ENCODE data around the gene MDGA2.

The MDGA2 gene

DNA sequence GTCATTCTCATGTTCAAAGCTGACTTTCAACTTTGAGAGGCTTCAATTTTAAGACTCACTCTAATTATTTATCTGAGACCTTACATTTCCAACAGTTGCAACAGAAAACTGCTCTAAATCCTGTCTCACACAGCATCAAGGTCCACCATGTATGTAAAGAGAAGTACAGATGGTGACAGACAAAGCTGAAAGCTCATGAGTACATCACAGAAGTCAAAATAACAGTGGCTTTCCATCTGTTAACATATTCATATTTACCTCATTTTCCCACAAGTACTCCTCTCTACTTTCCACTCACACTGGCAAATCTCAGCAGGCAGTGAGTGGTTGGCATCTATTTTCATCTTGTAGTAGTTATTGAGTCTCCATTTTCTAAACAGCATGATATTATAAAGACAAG lies 192.0 kb downstream of the MDGA2 start:
- no peak for DNase-seq

DNA sequence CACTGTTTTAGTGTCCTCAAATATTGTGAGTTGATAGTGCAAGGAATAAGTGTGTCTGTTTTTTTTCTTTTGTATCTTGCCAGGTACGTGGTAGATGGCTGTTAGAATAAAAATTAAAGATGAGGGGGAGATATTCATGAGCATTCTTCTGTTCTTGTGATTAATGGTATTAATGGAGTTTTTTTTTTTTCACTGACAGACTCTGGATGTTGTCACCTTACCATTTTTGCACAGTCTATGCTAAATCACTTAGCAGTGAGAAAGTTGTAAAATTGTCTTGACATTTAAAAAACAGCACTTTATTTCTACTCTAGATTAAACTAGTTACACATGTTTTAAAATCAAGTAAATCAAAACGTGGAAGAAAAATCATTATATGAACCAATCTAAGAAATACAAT lies 204.3 kb downstream of the MDGA2 start:
- no peak for DNase-seq

DNA sequence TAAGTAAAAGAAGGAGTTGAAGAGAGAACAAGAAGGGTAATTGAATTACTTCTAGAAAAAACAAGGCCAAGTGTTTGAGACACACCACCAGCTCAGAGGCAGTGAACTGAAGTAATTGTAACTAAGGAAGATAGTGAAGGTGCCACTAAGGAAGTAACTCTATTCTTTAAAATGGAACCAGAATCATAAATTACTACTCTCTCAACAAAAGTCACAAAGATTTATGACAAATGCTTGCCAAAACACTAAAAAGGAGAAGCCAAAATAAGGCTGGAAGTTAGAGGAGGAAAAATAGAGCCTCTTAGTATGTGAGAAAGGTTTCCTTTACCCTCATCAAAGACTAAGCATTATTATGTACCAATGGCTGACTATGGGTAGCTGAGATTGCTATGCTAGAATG lies 208.5 kb downstream of the MDGA2 start:
- DNase-seq, result no peak

DNA sequence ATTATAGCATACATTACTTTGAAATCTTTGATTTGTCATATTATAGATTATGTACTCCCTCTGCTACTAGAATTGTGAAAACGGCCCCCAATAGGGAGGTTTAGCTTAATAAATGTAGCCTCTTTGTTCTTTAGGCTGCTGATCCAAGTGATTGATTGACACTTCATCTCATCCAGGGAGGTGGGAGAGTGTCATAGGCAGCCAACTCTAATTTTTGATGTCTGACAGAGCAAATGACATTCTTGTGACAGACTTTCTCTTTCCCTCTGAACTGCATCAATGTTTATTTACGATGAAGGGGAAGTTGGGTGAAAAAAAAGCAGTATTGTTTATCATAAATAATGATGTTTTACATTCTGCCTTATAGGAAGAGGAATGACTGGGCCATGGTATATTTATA lies 221.4 kb downstream of the MDGA2 start:
- no peak for DNase-seq

DNA sequence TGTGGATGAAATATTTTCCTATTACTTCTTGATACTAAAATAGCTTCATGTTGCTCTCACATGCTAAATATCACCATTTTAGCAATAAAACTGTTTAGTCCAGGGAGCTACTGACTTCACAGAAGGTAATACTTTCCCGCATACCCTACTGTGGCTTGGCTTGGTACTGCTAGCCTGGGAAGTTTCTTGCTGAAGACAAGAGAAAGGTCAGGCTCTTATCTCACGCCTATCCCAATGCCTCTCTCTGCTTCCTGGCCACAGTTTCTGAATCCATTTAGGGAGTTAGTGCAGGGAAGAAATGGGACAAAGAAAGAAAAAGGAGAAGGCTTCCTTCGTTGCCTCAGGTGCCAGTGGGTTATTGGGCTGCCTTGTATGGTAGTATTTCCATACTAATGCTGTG lies 228.3 kb downstream of the MDGA2 start:
- DNase-seq, result no peak

DNA sequence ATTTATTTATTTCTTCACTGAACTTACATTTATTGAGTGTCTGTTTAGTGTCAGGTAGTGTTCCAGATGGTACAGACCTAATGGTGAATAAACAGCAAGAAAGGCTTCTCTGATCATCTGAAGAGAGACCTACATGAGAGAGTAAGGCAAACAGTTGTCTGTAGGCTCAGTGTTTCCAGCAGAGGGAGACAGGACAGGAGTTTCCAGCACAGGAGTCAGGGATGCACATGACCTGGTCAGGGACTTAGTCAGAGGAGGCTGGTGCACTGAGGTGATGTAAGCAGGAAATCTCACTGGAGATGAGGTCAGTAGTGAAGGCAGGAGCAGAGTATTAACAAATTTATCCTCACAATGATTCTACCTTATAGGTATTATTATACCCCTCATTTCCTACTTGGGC lies 233.2 kb downstream of the MDGA2 start:
- no peak for DNase-seq

DNA sequence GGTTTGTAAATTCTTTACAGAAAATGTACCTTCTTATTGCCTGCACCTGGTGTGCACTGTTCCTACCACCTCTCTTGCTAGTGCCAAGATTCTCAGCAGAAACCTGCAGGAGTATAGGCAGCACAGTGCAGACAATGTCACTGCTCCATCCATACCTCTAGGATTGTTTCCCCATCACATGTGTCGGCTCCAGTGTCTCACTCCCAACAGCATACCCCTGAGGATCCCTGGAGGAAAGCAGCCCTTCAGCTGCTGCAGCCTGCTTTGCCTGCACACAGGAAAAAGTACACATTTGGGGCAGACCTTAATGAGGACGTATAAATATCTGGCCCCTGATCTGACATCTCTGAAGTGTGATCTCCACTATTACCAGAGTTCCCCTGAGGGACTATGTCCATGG lies 235.5 kb downstream of the MDGA2 start:
- no peak for DNase-seq

DNA sequence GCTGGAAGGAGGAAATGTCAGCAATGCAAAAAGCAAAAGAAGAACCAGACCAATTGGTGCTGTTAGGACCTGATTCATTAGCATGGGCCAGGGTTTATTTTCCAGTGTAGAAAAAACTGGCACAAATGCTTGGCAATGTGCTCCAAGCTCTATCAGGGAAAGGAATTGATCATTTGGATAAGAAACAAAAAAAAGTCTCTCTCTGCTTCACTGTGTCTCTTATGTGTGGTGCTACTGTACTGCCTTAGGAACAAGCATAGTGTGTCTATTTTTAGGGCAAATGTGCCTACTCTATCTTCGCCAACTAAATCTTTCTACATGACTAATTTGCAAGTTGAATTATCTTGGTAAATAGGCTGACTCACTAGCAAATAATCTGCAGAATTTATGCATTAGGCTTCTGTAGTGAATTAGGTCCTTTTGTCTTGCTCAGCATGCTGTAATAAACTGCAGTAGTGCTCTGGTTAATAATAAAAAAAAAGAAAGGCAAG lies 236.7 kb downstream of the MDGA2 start:
- DNase-seq, result no peak

DNA sequence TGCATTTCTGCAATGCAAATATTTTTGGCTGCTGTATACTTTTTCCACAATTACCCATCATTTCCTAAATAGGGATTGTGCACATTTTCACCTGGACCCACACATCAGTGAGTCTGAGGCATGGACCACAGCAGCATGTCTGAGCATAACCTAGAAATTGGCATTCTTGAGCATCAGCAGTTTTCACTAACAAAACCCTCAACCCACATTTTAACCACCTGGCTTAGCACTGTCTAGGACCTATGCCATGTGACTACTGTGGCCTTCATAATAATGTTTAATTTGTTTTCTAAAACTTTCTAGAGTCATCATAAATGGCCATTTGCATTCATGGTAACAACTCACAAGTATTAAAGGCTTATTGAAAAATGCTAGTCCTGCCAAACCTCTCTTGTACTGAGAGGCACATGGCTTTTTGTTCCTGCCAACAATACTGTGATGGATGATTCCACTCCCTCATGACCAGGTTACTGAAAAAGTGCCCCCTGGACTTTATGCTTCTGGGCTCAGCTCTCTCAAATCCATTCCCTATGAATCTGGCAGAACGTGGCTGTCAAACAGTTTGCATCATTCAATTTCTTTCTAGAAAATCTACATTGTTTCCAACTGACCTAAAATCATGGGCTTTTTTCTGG lies 240.0 kb downstream of the MDGA2 start:
- no peak for DNase-seq

DNA sequence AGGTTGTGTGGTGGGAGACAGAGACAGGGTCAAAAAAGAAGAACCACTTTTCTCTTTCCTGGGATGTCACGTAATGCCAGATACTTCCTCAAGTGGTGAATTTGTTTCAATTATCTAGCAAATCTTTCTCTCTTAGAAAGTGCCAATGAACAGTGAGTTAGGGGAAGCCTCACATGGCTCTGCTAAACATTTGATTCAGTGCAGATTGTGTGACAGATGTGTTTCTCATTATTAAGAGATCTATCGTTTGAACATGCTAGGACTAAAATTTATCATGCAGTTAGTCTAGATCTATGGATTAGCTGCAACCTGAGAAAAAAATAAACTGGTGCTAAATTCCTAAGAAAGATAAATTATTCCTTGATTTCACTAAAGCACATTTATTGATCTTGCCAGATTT lies 247.8 kb downstream of the MDGA2 start:
- DNase-seq, result no peak

DNA sequence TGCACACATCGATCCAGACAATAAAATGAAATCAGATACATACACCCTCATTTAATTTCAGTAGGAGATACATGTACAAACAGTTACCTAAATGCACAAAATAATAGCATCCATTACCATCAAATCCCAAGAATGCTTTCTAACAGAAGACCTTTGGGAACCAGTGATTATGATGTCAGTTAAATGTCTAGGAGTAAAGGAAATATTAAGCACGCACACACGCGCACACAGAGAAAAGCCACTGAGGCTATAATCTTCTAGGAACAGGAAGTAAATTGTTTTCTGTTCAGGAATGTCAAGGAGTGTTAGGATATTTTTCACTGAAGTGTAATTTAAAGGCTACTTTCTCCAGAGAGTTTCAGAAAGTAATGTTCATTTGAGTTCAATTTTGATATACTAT lies 250.1 kb downstream of the MDGA2 start:
- no peak for DNase-seq

DNA sequence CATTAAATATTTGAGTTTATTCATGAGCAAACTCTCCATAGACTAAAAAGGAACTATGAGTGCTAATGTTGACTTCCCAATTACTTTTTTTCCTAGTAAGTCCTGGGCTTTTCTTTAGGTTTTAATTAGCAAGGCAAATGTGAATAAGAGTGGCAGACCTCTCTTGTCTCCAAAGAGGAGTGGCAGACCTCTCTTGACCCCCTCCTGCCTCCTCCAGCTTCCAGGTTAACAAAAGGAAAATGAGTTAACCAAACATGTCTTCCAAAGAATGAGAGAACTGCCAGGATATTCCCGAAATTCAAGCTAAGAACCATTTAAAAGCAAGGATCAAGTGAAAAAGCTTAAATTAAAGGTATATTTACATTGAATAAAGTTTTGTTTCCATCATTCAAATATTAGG lies 253.2 kb downstream of the MDGA2 start:
- no peak for DNase-seq

DNA sequence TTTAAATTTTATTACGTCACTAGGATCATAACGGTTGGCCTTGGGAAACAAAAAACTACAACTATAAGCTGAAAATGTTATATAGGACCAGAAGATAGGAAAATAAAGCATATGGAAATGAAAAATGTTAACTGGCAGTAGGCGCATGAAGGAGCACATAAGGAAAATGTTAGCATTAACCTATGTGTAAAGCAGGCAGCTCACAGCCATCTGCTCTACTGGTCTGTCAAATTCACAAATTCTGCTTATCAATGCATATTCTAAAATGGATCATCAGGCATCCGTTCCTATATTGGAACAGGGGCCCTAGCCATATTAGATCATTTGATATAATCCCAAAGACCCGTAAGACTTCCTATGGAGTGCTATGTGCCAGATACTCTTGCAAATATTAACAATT lies 263.9 kb downstream of the MDGA2 start:
- no peak for DNase-seq

DNA sequence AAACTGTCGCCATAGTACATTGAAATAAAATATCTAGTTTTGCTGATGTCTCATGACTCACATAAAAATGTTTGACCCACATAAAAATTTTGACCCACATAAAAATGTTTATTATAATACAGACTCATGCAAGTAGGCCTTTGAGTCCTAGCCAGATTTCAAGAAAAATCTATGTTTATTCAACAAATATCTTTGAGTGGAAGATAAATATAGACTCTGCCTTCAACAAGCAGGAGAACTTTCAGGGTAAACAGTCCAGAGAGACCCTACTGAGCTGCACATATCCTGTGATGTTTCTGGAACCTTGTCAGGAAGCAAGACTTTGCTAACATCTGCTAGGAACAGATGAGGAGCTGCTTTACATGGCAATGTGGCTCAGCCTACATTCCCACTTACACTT lies 283.1 kb downstream of the MDGA2 start:
- DNase-seq, result no peak

DNA sequence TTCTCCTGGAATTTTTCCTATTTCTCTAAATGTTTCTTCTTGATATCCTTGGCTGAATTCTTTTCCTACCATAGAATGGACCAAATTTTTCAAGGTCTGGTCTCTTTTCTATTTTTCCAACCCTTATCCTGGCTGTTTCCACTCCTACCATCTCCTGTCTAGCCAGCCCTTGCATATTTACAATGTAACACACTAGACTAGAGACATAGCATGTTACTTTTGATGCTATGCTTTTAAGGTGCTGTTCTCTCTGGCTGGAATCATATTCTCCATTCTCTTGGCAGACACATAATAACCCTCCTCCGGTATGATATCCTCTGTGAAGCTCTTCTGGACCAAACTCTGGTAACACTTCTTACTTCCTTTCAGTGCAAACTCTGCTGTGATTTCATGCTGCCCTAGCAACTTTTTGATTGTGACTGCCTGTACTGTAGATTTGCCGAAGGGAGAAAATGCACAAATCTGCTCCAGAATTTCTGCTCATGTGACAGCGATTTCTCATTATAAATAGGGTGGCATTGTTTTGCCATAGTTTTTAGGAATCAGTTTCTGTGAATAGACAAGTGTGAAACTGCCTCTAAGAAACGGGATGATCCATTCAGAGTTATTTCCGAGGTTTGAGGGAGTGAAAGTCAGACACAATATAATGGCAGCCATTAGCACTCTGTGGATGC lies 284.4 kb downstream of the MDGA2 start:
- no peak for DNase-seq

DNA sequence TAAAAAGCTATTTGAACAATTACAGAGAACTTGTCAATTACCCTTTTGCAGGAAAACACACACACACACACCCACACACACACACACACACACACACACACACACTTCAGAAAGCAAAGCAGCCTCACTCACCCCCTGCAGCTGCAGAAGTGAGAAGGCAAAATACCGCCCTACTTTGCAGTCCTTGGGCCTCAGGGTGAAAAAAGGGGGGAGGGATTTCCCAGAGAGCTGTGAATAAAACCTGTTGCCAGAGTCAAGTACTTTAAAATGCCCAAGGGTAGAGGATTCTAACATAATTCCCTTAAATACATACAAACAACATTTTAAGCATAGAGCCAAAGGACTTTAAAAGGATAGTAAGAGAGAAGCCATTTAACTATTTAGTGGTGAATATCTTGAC lies 285.9 kb downstream of the MDGA2 start:
- no peak for DNase-seq

DNA sequence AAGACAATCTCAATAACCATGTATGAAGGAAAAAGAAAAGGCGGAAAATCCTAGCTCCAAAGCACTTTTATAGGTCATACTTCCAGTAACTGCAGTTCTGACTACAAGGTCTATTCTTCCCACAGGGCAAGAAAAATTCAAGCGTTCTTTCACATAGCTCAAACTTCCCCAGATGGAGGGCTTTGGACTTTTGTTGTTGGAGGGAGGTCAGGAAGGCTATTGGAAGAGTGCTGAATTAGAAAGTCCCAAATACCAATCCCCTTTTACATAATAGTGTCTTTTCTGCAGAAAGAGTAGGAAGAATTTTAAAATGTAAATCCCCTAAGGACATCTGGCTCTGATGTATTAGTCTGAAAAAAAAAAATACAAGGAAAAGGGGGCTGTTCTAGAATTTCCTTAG lies 309.4 kb downstream of the MDGA2 start:
- no peak for DNase-seq

DNA sequence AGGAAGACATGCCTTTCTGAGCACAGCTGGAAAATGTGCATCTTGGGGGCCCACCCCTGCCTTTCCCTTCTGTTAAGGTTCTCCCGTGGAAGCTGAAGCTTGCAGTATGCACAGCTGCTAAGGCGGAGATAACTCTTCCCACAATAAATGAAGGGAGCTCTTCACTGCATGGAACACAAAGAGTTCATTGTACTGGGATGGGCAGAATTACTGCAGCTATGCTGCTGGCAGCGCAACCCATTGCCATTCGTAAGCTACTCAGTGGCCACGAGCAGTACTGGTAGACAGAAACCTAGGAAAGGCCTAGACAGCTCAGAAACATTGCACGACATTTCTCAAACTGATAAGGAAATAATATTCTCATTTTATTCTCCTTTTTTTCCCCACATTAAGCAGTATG lies 310.2 kb downstream of the MDGA2 start:
- DNase-seq, result no peak

DNA sequence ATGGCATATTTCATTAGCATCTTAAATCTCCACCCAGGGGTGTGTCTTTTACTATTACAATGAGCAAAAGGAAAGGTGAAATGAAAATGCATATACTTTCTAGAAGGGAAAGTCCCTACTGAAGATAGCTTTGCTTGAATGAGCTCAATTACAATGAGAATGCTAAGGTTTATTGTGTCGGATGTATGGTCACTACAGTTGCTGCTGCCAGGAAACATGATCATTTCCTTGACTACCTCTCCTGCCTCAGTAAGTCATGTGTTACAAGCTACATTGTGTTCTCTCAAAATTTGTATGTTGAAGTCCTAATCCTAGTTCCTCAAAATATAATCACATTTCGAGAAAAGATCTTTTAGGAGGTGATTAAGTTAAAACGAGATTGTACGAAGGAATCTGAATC lies 322.2 kb downstream of the MDGA2 start:
- no peak for DNase-seq

DNA sequence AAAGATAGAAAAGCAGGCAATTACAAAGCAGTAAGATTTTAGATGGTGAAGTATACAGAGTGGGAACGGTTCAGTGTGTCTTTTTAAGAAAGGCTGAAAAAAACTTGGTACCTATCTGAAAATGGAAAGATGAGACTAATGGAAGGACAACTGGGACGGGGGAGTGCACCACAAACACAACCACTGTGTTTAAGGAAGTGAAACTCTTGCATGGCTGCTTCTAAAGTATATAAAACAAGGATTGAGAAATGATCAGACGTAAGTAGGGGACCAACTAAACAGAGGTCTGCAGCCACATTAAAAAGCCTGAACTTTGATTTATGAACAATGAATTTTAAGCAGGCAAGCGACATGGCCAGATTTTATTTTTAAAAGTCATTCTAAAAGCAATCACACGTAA lies 328.6 kb downstream of the MDGA2 start:
- no peak for DNase-seq

DNA sequence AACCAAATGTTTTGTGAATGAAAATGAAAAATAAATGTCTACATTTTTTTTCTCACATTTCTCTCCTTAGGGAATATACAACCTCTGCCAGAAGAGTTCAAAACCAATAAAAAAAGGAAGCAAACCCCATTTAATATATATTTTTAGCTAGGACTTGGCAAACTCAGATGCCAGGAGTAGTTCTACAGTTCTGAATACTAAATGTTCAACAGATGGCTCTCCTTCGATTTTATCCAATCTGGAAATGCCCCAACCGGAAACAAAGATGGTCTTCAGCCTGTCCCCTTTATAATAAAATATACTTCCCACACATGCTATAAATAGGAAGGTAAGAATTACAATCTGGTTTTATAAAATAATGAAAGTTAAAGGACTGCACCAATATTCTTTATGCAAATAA lies 330.4 kb downstream of the MDGA2 start:
- no peak for DNase-seq

DNA sequence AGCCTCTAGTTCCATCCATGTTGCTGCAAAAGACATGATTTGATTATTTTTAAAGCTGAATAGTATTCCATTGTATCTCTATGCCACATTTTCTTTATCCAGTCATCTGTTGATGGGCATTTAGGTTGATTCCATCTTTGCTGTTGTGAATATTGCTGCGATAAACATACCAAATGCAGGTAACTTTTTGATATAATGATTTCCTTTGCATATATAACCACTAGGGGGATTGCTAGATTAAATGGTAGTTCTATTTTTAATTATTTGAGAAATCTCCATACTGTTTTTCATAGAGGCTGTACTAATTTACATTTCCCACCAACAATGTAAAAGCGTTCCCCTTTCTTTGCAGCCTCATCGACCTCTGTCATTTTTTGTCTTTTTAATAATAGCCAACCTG lies 342.5 kb downstream of the MDGA2 start:
- DNase-seq, result no peak

DNA sequence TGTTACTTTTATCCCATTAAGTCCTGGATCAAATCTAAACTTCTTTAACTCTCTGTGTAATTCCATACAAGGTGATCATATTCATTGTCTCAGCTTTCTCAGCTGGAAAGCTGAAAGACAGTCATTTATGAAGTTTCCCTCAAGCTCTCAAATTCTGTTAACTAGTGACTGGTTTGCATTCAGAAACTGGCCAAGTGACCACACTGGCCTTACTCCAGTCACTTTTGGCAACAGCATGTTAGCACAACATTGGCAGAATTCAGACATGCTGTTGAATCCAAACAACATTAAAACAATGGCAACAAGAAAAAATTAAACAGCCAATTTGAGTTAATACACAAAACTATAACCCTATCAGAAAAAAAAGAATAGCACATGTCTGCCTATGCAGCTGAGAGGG lies 343.3 kb downstream of the MDGA2 start:
- no peak for DNase-seq

DNA sequence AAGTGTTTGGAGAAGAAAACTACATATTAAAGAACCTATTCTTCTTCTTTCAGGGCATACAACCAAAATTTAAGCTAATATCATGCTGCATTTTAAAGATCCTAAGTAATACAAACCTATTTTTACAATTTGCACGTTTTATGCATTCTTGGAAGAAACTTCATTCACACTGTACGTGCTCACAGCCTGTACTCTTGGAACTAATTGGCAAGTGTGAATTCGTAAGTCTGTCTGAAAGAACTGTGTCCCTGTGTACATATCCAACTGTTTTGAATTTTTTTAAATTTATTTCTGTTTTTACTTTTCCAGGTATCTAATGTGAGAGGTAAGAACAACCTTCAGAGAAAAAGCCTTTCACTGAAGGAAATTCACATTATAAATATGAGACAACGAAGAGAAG lies 347.0 kb downstream of the MDGA2 start:
- DNase-seq, result no peak

DNA sequence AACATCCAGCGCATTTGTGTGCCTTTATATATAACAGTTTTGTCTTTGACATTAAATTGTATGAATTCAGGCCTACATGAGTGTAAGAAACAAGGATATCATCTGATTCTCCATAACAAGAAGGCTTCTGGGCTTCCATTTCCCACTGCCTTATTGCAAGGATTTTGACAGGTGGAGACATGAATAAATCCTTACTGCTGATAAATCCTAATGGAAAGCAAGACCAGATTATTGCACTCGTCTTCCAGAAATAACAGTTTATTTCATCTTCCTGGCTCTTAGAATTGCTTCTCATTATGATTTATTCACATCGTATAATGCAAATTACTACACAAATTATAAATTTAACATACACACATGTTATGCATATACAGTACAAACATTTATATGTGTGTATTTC lies 348.1 kb downstream of the MDGA2 start:
- no peak for DNase-seq
